Immature natural killer cell (primary cell): ENCODE results near the gene CDK12. TPM values are rescaled to one million over a fixed set of nuclear protein-coding genes. Genes with fewer than 3 reads are reported as not detected.

Source experiments
- polyA plus RNA-seq, 3 donors: library from polyadenylated mRNA; unstranded; fragments of 300-500 nt; fragmentation: Illumina TruSeq; gene quantifications; one replicate each; pipeline ENCODE4 v1.2.3, GENCODE V29; 2021

CDK12 gene
- polyA plus RNA-seq, 3 donors from 2014 or later: 0.12 to 5.9 (median 1.7) TPM

Other genes with a start within 250 kb of the CDK12 start
- gene STAC2, start 235.5 kb upstream of the CDK12 start, polyA plus RNA-seq: not detected
- gene FBXL20, start 59.9 kb upstream of the CDK12 start, polyA plus RNA-seq: 1 to 10 TPM in 2 of 3 donors, under 1 TPM in 1; 0.55 to 4.9 (median 2.4) TPM
- 10 to 100 TPM in 2 of 3 donors, 1 to 10 TPM in 1; 8.6 to 27.2 (median 12.0) TPM for gene MED1, start 10.2 kb upstream of the CDK12 start, polyA plus RNA-seq
- gene NEUROD2, start 146.4 kb downstream of the CDK12 start, polyA plus RNA-seq: not detected
- not detected for gene PPP1R1B, start 165.5 kb downstream of the CDK12 start, polyA plus RNA-seq
- 10 to 100 TPM; 45.1 to 88.6 (median 78.5) TPM for gene STARD3, start 175.7 kb downstream of the CDK12 start, polyA plus RNA-seq
- gene TCAP, start 203.9 kb downstream of the CDK12 start, polyA plus RNA-seq: not detected
- 1 to 10 TPM in 2 of 3 donors, not detected in 1; 1.4 to 1.6 TPM for gene PNMT, start 207.0 kb downstream of the CDK12 start, polyA plus RNA-seq
- gene PGAP3, start 226.6 kb downstream of the CDK12 start, polyA plus RNA-seq: 10 to 100 TPM; 24.0 to 47.1 (median 37.8) TPM
- gene ERBB2, start 238.6 kb downstream of the CDK12 start, polyA plus RNA-seq: 10 to 100 TPM; 14.5 to 49.2 (median 25.2) TPM